Adipocyte (in vitro differentiated cells): Measurements from ENCODE around the gene ENTHD1.
A peak's percentile ranks its signal among the peaks of the same experiment; 100 is the strongest.

ENCODE experiments used
- DNase-seq: peaks from one replicate; pipeline ENCODE4 v3.0.0-alpha.2; 2015; ENCODE audit warnings: low read depth
- H3K27me3 ChIP-seq: replicated peaks from 2 replicates; pipeline ENCODE4 v1.7.0; 2013; ENCODE audit warnings: mild to moderate bottlenecking, low read length, moderate library complexity; ENCODE audit not compliant: control insufficient read depth, insufficient read depth
- H3K36me3 ChIP-seq: 2 replicates; pipeline ENCODE4 v1.7.0; 2013; ENCODE audit warnings: low read length, mild to moderate bottlenecking, moderate library complexity; ENCODE audit not compliant: control insufficient read depth, insufficient read depth, severe bottlenecking
- H3K4me1 ChIP-seq: 2 replicates; pipeline ENCODE4 v1.7.0; 2013; ENCODE audit warnings: mild to moderate bottlenecking, low read length, moderate library complexity; ENCODE audit not compliant: control insufficient read depth, insufficient read depth
- H3K4me3 ChIP-seq: 2 replicates; pipeline ENCODE4 v1.7.0; 2013; ENCODE audit warnings: mild to moderate bottlenecking, low read length, moderate library complexity
- H3K9ac ChIP-seq: 2 replicates; pipeline ENCODE4 v1.7.0; 2013; ENCODE audit warnings: mild to moderate bottlenecking, low read length, moderate library complexity
- H3K9me3 ChIP-seq: 2 replicates; pipeline ENCODE4 v1.7.0; 2013; ENCODE audit warnings: mild to moderate bottlenecking, low read length, moderate library complexity; ENCODE audit not compliant: control insufficient read depth

ENTHD1 gene

DNA sequence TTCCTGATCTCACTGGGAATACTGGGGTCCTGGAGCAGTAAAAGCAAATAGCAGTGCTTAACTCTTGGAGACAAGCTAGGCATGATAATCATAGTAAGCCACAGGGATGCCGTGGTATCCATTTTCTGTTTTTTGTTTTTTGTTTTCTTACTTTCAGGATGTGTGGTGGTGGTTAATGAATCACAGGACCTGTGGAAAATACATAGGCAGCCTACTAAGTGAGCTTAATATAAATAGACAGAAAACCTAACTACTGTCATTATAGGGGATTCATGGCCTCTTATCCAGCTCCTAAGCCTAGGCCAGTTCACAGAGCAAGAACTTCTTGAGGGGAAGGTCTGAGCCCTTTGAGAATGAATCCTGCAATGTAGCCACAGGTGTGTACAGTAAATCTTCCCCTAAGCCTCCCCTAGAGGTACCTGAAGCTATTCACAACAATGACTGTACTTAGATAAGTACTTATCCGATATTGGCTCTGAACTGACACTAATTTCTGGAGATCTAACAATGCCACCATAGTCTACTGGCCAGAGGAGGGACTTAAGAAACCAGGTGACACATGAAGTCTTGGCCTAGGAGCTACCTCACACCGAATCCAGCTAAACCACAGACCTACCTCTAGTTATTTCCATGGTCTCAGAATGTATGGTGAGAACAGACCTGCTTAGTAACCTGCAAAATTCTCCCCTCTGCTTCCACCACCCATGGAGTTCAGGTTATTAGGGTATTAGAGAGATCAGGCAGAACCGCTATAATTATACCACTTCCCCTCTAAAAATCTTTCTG lies 83.6 kb downstream of the ENTHD1 start:
- H3K27me3 ChIP-seq = peaks cover 31% of the 10 kb centered on the region
- no peak overlapping the region for H3K9ac ChIP-seq
- no peaks in the 10 kb centered on the region for H3K9me3 ChIP-seq
- no peak for DNase-seq
- no peaks in the 10 kb centered on the region for H3K36me3 ChIP-seq
- H3K4me1 ChIP-seq = peaks cover 7% of the 10 kb centered on the region
- H3K4me3 ChIP-seq = no peak overlapping the region

DNA sequence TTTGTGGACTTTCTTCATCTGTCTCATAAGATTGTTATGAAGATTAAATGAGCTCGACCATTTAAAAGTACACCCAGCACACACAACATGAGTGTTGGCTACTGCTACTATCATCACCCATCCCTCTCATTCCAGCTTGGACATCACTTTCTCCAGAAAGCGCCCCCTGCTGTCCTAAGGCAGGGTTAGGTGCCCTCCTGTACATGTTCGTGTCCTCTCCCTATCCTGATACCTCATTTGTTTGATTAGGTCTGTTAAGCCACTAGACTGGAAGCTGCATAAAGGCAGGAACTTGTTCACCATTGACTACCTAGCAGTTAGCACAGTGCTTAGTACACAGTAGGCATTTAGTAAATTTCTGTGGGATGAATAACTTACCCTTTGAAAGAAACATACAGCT lies 85.5 kb downstream of the ENTHD1 start:
- DNase-seq = peak; percentile 2
- H3K27me3 ChIP-seq = peaks cover 43% of the 10 kb centered on the region

DNA sequence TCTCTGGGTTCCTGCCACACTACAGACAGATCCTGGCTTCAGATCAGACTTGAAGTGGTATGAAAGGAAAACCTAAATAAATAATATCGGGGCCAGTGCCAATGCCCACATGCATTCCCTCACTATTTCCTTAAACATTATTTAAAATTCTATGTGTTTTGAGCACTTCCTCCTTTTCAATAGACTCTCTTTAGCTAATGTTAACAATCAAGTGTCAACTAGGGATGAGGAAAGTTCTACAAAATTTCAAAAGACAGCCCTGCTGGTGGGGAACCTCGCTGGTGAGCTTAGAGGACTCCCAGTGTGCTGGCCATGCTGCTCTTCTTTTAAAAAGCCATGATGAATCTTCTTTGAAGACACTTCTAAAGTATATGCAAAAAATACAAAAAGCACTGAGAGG lies 87.5 kb downstream of the ENTHD1 start:
- H3K9me3 ChIP-seq = no peaks in the 10 kb centered on the region
- no peaks in the 10 kb centered on the region for H3K4me1 ChIP-seq
- no peaks in the 10 kb centered on the region for H3K36me3 ChIP-seq
- DNase-seq = no peak
- H3K27me3 ChIP-seq = peaks cover 56% of the 10 kb centered on the region
- H3K9ac ChIP-seq = no peak overlapping the region
- H3K4me3 ChIP-seq = no peak overlapping the region

More for the DNA sequence above, 85.5 kb downstream of the ENTHD1 start:
- Histone ChIP-seq H3K9me3 (no peaks in the 10 kb centered on the region), H3K4me3 (no peak overlapping the region), H3K4me1 (no peaks in the 10 kb centered on the region), H3K36me3 (no peaks in the 10 kb centered on the region), H3K9ac (no peak overlapping the region)

DNA sequence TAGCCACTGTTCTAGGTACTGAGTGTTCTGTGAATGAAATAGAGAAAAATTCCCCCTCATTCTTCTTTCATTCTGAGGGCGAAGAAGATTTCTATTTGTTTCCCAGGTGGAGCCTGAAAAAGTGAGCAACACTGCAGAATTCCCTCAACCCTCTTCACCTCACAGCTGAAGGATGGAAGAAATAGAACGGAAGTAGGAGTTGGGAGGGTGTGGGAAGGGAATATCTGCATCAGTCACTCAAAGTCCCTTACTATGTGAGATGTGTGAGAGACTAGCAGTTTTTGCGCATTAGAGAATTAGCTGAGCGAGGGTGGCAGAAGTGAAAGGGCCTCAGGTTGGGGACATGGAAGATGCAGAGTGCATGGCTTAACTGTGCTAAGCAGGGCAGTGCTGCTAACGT lies 88.4 kb downstream of the ENTHD1 start:
- no peak overlapping the region for H3K4me3 ChIP-seq
- H3K9ac ChIP-seq = no peak overlapping the region
- no peak for DNase-seq
- peaks cover 56% of the 10 kb centered on the region for H3K27me3 ChIP-seq
- H3K36me3 ChIP-seq = no peaks in the 10 kb centered on the region
- no peaks in the 10 kb centered on the region for H3K4me1 ChIP-seq
- H3K9me3 ChIP-seq = peaks cover 3% of the 10 kb centered on the region

DNA sequence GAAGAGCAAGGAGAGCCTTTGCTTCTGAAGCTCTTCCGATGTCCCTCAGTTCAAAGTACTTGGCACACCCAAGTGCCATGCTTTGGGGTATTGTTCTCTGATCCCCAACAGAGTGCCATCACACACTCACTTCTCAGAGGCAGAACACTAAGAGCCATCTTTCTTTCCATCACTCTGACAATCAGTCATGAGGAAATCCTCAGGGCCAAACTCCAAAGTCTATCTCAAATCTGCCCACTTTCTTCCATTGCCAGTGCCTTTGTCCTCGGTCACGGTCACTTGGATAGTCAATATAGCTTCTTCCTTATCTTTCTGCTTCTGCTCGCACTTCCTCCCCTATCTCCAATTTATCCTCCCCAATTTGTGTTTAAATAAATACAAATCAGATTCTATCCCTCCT lies 90.9 kb downstream of the ENTHD1 start:
- Histone ChIP-seq H3K4me1 (no peaks in the 10 kb centered on the region), H3K27me3 (peaks cover 46% of the 10 kb centered on the region), H3K4me3 (no peak overlapping the region), H3K36me3 (no peaks in the 10 kb centered on the region), H3K9me3 (peaks cover 17% of the 10 kb centered on the region), H3K9ac (no peak overlapping the region)
- no peak for DNase-seq

DNA sequence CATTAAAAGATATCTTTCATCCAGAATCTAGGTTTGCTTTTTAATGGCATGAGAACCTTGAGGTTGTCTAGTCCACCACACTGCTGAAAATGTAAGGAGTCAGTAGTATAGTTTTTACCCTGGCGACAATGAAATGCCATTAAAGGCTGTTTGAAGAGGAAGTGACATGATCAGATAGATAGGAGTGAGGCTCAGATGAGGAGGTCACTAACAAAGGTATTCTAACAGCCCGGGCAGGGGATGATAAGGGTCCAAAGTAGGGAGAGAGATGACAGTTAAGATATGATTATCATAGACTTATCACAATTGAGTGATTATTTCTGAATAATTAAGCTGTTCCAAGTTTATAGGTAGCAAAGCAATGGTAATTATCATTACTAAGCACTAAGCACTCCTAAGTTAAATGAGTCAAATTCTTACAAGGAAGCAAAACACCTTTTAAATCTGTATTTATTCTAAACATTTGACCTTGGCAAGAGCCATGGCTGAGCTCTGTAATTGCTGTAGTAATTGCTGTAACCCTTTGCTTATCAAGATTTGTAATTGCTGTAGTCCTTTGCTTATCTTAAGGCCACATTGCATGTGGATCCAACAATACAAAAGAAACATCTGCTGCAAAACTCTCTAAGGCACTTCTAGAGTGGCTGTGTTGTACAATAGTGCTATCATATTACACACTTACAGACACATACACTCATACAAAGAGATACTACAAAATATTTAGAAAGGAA lies 92.6 kb downstream of the ENTHD1 start:
- no peak for DNase-seq
- H3K4me1 ChIP-seq = no peaks in the 10 kb centered on the region
- no peak overlapping the region for H3K4me3 ChIP-seq
- peaks cover 36% of the 10 kb centered on the region for H3K27me3 ChIP-seq
- no peaks in the 10 kb centered on the region for H3K36me3 ChIP-seq
- no peak overlapping the region for H3K9ac ChIP-seq
- peaks cover 32% of the 10 kb centered on the region for H3K9me3 ChIP-seq

DNA sequence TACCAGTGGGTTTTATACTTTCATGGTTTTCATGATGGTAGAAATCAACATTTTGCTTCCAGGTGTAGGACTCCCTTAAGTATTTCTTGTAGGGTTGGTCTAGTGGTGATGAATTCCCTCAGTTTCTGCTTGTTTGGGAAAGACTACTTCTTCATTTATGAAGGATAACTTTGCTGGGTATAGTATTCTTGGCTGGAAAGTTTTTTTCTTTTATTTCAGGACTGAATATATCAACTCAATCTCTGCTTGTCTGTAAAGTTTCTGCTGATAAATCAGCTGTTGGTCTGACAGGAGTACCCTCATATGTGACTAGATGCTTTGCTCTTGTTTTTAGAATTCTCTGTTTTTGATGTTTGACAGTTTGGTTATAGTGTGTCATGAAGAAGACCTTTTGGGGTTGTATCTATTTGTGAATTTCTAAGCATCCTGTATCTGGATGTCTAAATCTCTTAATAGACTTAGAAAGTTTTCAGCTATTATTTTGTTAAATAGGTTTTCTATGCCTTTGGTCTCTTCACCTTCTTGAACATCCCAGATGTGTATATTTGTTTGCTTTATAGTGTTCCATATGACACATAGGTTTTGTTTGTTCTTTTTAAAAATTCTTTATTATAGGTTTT lies 95.9 kb downstream of the ENTHD1 start:
- no peak overlapping the region for H3K9ac ChIP-seq
- no peak overlapping the region for H3K4me3 ChIP-seq
- H3K27me3 ChIP-seq = peaks cover 11% of the 10 kb centered on the region
- no peaks in the 10 kb centered on the region for H3K4me1 ChIP-seq
- H3K36me3 ChIP-seq = no peaks in the 10 kb centered on the region
- DNase-seq = no peak
- peaks cover 40% of the 10 kb centered on the region for H3K9me3 ChIP-seq

DNA sequence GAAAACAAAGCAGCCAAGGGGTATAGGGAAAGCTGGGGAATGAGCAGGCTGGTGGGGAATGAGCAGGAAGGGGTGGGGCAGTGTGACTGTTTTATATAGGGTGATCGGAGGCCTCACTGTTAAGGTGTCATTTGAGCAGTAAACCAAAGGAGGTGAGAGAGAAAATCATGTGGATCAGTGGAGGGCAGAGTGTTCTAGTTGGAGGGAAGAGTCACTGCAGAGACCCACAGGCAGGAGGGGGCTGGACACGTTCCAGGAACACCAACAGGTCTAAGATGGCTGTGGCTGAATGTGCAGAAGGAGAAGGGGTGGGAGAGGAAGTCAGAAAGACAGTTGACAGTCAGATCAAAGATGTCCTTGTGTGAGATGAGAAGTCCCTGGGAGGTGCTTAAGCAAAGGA lies 103.8 kb downstream of the ENTHD1 start:
- Histone ChIP-seq H3K27me3 (peaks cover 14% of the 10 kb centered on the region), H3K9me3 (peaks cover 10% of the 10 kb centered on the region), H3K9ac (no peak overlapping the region), H3K36me3 (no peaks in the 10 kb centered on the region), H3K4me1 (no peaks in the 10 kb centered on the region), H3K4me3 (no peak overlapping the region)
- DNase-seq = no peak

DNA sequence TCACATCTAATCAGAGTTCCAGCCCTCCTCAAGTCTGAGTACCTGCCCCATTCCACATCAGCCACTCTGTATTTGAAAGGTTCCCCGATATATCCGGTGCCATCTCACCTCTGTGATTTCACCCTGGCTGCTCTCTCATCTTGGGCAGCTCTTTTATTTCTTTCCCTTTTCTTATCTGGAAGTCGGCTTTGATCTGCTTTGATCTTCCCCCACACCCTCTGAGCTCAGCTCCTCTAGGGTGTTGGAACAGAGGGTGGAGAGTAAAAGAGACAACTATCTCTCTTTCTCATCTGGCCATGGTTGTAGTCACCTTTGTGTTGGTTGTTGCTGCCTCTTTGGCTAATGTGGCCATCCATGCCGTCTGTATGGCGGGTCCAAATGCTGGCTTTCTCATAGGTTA lies 108.3 kb downstream of the ENTHD1 start:
- H3K9me3 ChIP-seq = peaks cover 9% of the 10 kb centered on the region
- DNase-seq = no peak
- no peaks in the 10 kb centered on the region for H3K4me1 ChIP-seq
- peaks cover 21% of the 10 kb centered on the region for H3K27me3 ChIP-seq
- no peak overlapping the region for H3K4me3 ChIP-seq
- no peak overlapping the region for H3K9ac ChIP-seq
- H3K36me3 ChIP-seq = no peaks in the 10 kb centered on the region

DNA sequence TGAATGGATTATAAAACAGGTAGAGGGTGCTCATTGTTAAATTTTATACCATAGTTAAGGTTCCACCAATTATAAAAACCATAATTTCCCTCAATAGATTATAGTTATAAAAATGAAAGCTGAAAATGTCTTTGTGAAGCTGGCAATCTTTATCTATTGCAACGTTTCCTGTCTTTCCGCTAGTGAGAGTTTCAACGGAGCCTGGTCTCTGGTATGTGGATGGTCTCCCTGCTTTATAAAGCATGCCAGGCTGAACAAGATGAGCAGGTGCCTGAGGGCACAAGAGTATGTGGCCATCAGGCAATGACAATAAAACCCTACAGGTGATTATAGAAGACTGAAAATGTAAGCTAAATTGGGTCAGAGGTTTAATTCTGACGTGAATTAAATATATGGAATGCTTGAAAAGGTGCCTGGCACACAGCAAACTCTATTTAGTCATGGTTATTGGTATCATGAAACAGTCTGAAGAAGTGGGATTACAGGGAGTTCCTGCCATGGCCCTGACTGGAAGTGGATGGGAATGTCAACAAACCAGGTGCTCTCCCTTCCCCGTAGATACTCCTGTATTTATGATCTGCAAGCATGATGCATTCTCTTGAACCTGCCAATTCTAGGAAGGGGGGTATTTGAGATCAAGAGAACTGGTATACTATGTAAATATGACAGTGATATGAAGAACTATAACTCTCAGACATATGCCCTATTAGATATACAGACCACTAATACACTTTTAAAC lies 115.7 kb downstream of the ENTHD1 start:
- DNase-seq = no peak
- peaks cover 34% of the 10 kb centered on the region for H3K27me3 ChIP-seq
- H3K9me3 ChIP-seq = no peaks in the 10 kb centered on the region

More for the DNA sequence above, 115.7 kb downstream of the ENTHD1 start:
- H3K9ac ChIP-seq = no peak overlapping the region
- no peaks in the 10 kb centered on the region for H3K4me1 ChIP-seq
- no peak overlapping the region for H3K4me3 ChIP-seq
- H3K36me3 ChIP-seq = no peaks in the 10 kb centered on the region
